T follicular helper cell (primary cell): ENCODE data around the gene TANGO2.

Source experiments
- DNase-seq: peaks from one replicate; pipeline ENCODE4 v3.0.0-alpha.2; 2020; ENCODE audit warnings: low read depth

Gene TANGO2

GRCh38 chr22:20044495-20045151 lies 23.7 kb downstream of the TANGO2 start:
- DNase-seq = no peak

GRCh38 chr22:20046730-20047129 lies 25.8 kb downstream of the TANGO2 start:
- no peak for DNase-seq

GRCh38 chr22:20051927-20052308 lies 31.0 kb downstream of the TANGO2 start:
- no peak for DNase-seq

GRCh38 chr22:20052309-20053259 lies 31.7 kb downstream of the TANGO2 start:
- no peak for DNase-seq

GRCh38 chr22:20053407-20054033 lies 32.6 kb downstream of the TANGO2 start:
- DNase-seq = no peak

- no peak for DNase-seq
Measured at GRCh38 chr22:20054034-20054427, 33.1 kb downstream of the TANGO2 start.

- DNase-seq = no peak
Measured at GRCh38 chr22:20054485-20054884, 33.6 kb downstream of the TANGO2 start.

GRCh38 chr22:20055144-20055543 lies 34.2 kb downstream of the TANGO2 start:
- no peak for DNase-seq

- DNase-seq = no peak
Measured at GRCh38 chr22:20055654-20056053, 34.7 kb downstream of the TANGO2 start.

GRCh38 chr22:20056161-20056560 lies 35.3 kb downstream of the TANGO2 start:
- no peak for DNase-seq

GRCh38 chr22:20056696-20057386 lies 35.9 kb downstream of the TANGO2 start:
- no peak for DNase-seq

- no peak for DNase-seq
Measured at GRCh38 chr22:20057596-20058268, 36.8 kb downstream of the TANGO2 start.

GRCh38 chr22:20058989-20059770 lies 38.3 kb downstream of the TANGO2 start:
- no peak for DNase-seq

GRCh38 chr22:20060700-20061480 lies 40.0 kb downstream of the TANGO2 start:
- DNase-seq = no peak

- DNase-seq = no peak
Measured at GRCh38 chr22:20061481-20061861, 40.6 kb downstream of the TANGO2 start.

- no peak for DNase-seq
Measured at GRCh38 chr22:20062043-20062765, 41.3 kb downstream of the TANGO2 start.

- no peak for DNase-seq
Measured at GRCh38 chr22:20062766-20063083, 41.8 kb downstream of the TANGO2 start.

GRCh38 chr22:20063271-20064139 lies 42.6 kb downstream of the TANGO2 start:
- no peak for DNase-seq

GRCh38 chr22:20064140-20064480 lies 43.2 kb downstream of the TANGO2 start:
- DNase-seq = no peak
